H1 (cell line): Measurements from ENCODE around the gene USP20. TPM values are rescaled to one million over a fixed set of nuclear protein-coding genes. Genes with fewer than 3 reads are reported as not detected.

ENCODE experiments used
- CTCF ChIA-PET: fragments of 300-600 bp; sonication (Branson Sonifier 250); formaldehyde crosslinking; loops from one replicate; lab custom pipeline; 2021; ENCODE audit not compliant: partially characterized antibody; lab: Charles Lee
- POLR2A ChIA-PET: fragments of 300-600 bp; sonication (Branson Sonifier 250); formaldehyde crosslinking; loops from one replicate; lab custom pipeline; 2021; ENCODE audit warnings: inconsistent platforms; ENCODE audit not compliant: partially characterized antibody; lab: Charles Lee
- DNase-seq, 2 experiments: peaks; one replicate each; pipeline versions ENCODE4 v3.0.0 to v3.0.0-alpha.2; 2010 to 2022; ENCODE audit warnings: low spot score in 2 of 2, low read depth in 1 of 2, mixed read lengths in 1 of 2
- FAIRE-seq: peaks from 2 replicates; lab custom pipeline; 2011; peaks lifted over from hg19 to GRCh38; lab: Jason Lieb, UNC
- H2AFZ ChIP-seq: 2 replicates; pipeline ENCODE4 v1.8.1; 2012; ENCODE audit warnings: low read length, inconsistent platforms
- H2AK5ac ChIP-seq: 2 replicates; pipeline ENCODE4 v1.6.1; 2013; ENCODE audit warnings: low read depth, low read length
- H2BK120ac ChIP-seq: replicated peaks from 2 replicates; pipeline ENCODE3; 2013; ENCODE audit warnings: low read depth, low read length, inconsistent platforms
- H2BK12ac ChIP-seq: 2 replicates; pipeline ENCODE4 v1.6.1; 2013; ENCODE audit warnings: low read depth, low read length
- H2BK15ac ChIP-seq: 2 replicates; pipeline ENCODE4 v1.6.1; 2013; ENCODE audit warnings: low read length
- H2BK20ac ChIP-seq: 2 replicates; pipeline ENCODE4 v1.6.1; 2013; ENCODE audit warnings: low read length
- H2BK5ac ChIP-seq: 2 replicates; pipeline ENCODE4 v1.6.1; 2013; ENCODE audit warnings: low read depth, low read length
- H3K14ac ChIP-seq: 2 replicates; pipeline ENCODE4 v1.6.1; 2013; ENCODE audit warnings: inconsistent platforms; ENCODE audit not compliant: insufficient read length
- H3K18ac ChIP-seq: 2 replicates; pipeline ENCODE4 v1.6.1; 2013; ENCODE audit warnings: low read length; ENCODE audit errors: extremely low read depth
- H3K23ac ChIP-seq: 2 replicates; pipeline ENCODE4 v1.6.1; 2013; ENCODE audit warnings: inconsistent platforms; ENCODE audit not compliant: insufficient read length
- H3K23me2 ChIP-seq: 2 replicates; pipeline ENCODE4 v1.6.1; 2013; ENCODE audit warnings: low read depth, low read length
- H3K27ac ChIP-seq: 2 replicates; pipeline ENCODE4 v1.6.1; 2011; ENCODE audit warnings: low read depth, low read length, inconsistent platforms
- H3K27me3 ChIP-seq, 4 experiments: replicated peaks in 1 of 4; 1 replicate in 1 of 4; 2 replicates in 3 of 4; pipeline versions ENCODE4 v1.6.1 to v1.8.1; 2011 to 2013; ENCODE audit warnings: low read length in 3 of 4, mild to moderate bottlenecking in 3 of 4, inconsistent platforms in 2 of 4, mixed read lengths in 2 of 4, moderate library complexity in 1 of 4; ENCODE audit not compliant: control insufficient read depth in 3 of 4, insufficient read depth in 3 of 4; ENCODE audit errors: extremely low read depth in 1 of 4
- H3K36me3 ChIP-seq, 4 experiments: 2 replicates each; pipeline versions ENCODE4 v1.6.1 to v1.8.1; 2011 to 2013; ENCODE audit warnings: mild to moderate bottlenecking in 4 of 4, low read length in 3 of 4, moderate library complexity in 2 of 4, control low read depth in 1 of 4, inconsistent platforms in 1 of 4; ENCODE audit not compliant: insufficient read depth in 4 of 4, control insufficient read depth in 2 of 4
- H3K4ac ChIP-seq: replicated peaks from 2 replicates; pipeline ENCODE3; 2013; ENCODE audit warnings: low read length, low read depth, mixed read lengths, inconsistent platforms; ENCODE audit not compliant: insufficient read length
- H3K4me1 ChIP-seq, 4 experiments: replicated peaks in 1 of 4; 1 replicate in 1 of 4; 2 replicates in 3 of 4; pipeline versions ENCODE4 v1.6.1 to v1.8.1; 2011 to 2013; ENCODE audit warnings: low read length in 3 of 4, inconsistent platforms in 2 of 4, mixed read lengths in 1 of 4; ENCODE audit not compliant: insufficient read depth in 4 of 4, control insufficient read depth in 3 of 4
- H3K4me2 ChIP-seq, 2 experiments: 2 replicates each; pipeline versions ENCODE4 v1.6.1 to v1.8.1; 2011 to 2013; ENCODE audit warnings: low read depth in 2 of 2, low read length in 2 of 2, control low read depth in 1 of 2, inconsistent platforms in 1 of 2, mild to moderate bottlenecking in 1 of 2; ENCODE audit not compliant: insufficient read depth in 1 of 2
- H3K4me3 ChIP-seq, 4 experiments: fragments of 200-600, 300-600 bp in 1 of 4; sonication (generic), shearing (Covaris generic), sonication (Bioruptor Twin) in 1 of 4; 2 replicates each; pipeline versions ENCODE4 v1.5.1 to v1.8.1; 2011 to 2016; ENCODE audit warnings: low read length in 4 of 4, low read depth in 3 of 4, control low read depth in 2 of 4, inconsistent platforms in 2 of 4, mild to moderate bottlenecking in 2 of 4, mixed read lengths in 1 of 4, moderate library complexity in 1 of 4; ENCODE audit not compliant: insufficient read depth in 2 of 4; ENCODE audit errors: extremely low read depth in 1 of 4
- H3K56ac ChIP-seq: replicated peaks from 2 replicates; pipeline ENCODE3; 2013; ENCODE audit warnings: low read depth, mild to moderate bottlenecking, mixed read lengths, low read length, inconsistent platforms; ENCODE audit not compliant: insufficient read length
- H3K79me1 ChIP-seq: 2 replicates; pipeline ENCODE4 v1.6.1; 2013; ENCODE audit warnings: low read depth, low read length, control low read depth
- H3K79me2 ChIP-seq, 2 experiments: 2 replicates each; pipeline versions ENCODE4 v1.6.1 to v1.8.1; 2012 to 2013; ENCODE audit warnings: low read length in 2 of 2, mild to moderate bottlenecking in 2 of 2, inconsistent platforms in 1 of 2; ENCODE audit not compliant: insufficient read depth in 2 of 2, control insufficient read depth in 1 of 2
- H3K9ac ChIP-seq, 4 experiments: replicated peaks in 1 of 4; 1 replicate in 1 of 4; 2 replicates in 3 of 4; pipeline versions ENCODE4 v1.6.1 to v1.8.1; 2011 to 2013; ENCODE audit warnings: low read depth in 3 of 4, low read length in 3 of 4, control low read depth in 2 of 4, mild to moderate bottlenecking in 2 of 4, moderate library complexity in 2 of 4, inconsistent platforms in 1 of 4; ENCODE audit errors: extremely low read depth in 1 of 4
- H3K9me3 ChIP-seq, 2 experiments: 2 replicates each; pipeline versions ENCODE4 v1.6.1 to v1.8.1; 2012 to 2013; ENCODE audit warnings: mild to moderate bottlenecking in 2 of 2, moderate library complexity in 2 of 2, control low read depth in 1 of 2, inconsistent platforms in 1 of 2, low read depth in 1 of 2, low read length in 1 of 2, mixed read lengths in 1 of 2; ENCODE audit not compliant: insufficient read depth in 2 of 2
- H4K20me1 ChIP-seq, 2 experiments: replicated peaks in 1 of 2; 2 replicates each; pipeline versions ENCODE3 to v1.8.1; 2011 to 2013; ENCODE audit warnings: inconsistent platforms in 2 of 2, low read length in 2 of 2, mild to moderate bottlenecking in 1 of 2; ENCODE audit not compliant: insufficient read depth in 2 of 2, control insufficient read depth in 1 of 2
- H4K5ac ChIP-seq: 2 replicates; pipeline ENCODE4 v1.6.1; 2013; ENCODE audit warnings: low read length, low read depth, mixed read lengths, inconsistent platforms; ENCODE audit not compliant: insufficient read length
- H4K8ac ChIP-seq: 2 replicates; pipeline ENCODE4 v1.8.0; 2013; ENCODE audit warnings: mild to moderate bottlenecking, moderate library complexity, low read length, inconsistent platforms; ENCODE audit not compliant: insufficient read depth; ENCODE audit errors: extremely low read depth
- H4K91ac ChIP-seq: replicated peaks from 2 replicates; pipeline ENCODE3; 2013; ENCODE audit warnings: low read length, mixed read lengths, inconsistent platforms; ENCODE audit not compliant: insufficient read length
- ATF2 ChIP-seq: IDR thresholded peaks from 2 replicates; pipeline ENCODE4 v1.6.1; 2012; ENCODE audit warnings: low read length, inconsistent platforms
- CBX8 ChIP-seq: fragments of 300-800, 300-1000 bp; sonication (generic); IDR thresholded peaks from 2 replicates; pipeline ENCODE4 v1.7.1; 2016; ENCODE audit warnings: low read depth, low read length, borderline replicate concordance
- CREB1 ChIP-seq: IDR thresholded peaks from 2 replicates; pipeline ENCODE4 v1.6.1; 2012; ENCODE audit warnings: inconsistent platforms
- EGR1 ChIP-seq: IDR thresholded peaks from 2 replicates; pipeline ENCODE4 v1.6.1; 2011; ENCODE audit warnings: low read depth, low read length, borderline replicate concordance
- EP300 ChIP-seq, 2 experiments: IDR thresholded peaks; 1 replicate in 1 of 2; 2 replicates in 1 of 2; pipeline ENCODE4 v1.6.1; 2011 to 2012; ENCODE audit warnings: low read depth in 2 of 2, low read length in 2 of 2, mild to moderate bottlenecking in 2 of 2, borderline replicate concordance in 1 of 2, inconsistent platforms in 1 of 2, moderate library complexity in 1 of 2
- EZH2 ChIP-seq: fragments of 200-600 bp; sonication (generic); IDR thresholded peaks from 2 replicates; pipeline ENCODE4 v1.7.1; 2012; ENCODE audit warnings: low read depth, mild to moderate bottlenecking, moderate library complexity, low read length, inconsistent platforms; ENCODE audit not compliant: severe bottlenecking
- PHF8 ChIP-seq: fragments of 200-600 bp; sonication (generic); conservative IDR thresholded peaks from 2 replicates; pipeline ENCODE4 v1.7.1; 2012; ENCODE audit warnings: low read depth, mild to moderate bottlenecking, inconsistent platforms, low read length, moderate library complexity
- SIX5 ChIP-seq: IDR thresholded peaks from 2 replicates; pipeline ENCODE4 v1.6.1; 2011; ENCODE audit warnings: mild to moderate bottlenecking, low read depth, low read length
- SP1 ChIP-seq: IDR thresholded peaks from 2 replicates; pipeline ENCODE4 v1.6.1; 2011; ENCODE audit warnings: low read depth, low read length
- SP4 ChIP-seq: IDR thresholded peaks from 2 replicates; pipeline ENCODE4 v1.6.1; 2012; ENCODE audit warnings: low read length, inconsistent platforms
- WGBS, 2 experiments: shearing (Covaris generic) in 1 of 2; methylation state at CpG; one replicate each; pipeline versions ENCODE4 v1.1.6 to v1.1.7; 2013 to 2015; ENCODE audit warnings: low lambda C conversion rate in 2 of 2, mixed read lengths in 2 of 2, inconsistent platforms in 1 of 2, low coverage in 1 of 2, missing lambda C conversion rate in 1 of 2; ENCODE audit not compliant: insufficient replicate concordance in 2 of 2, insufficient coverage in 1 of 2, insufficient read length in 1 of 2; ENCODE audit errors: extremely low coverage in 1 of 2, missing lambda C conversion rate in 1 of 2; 5-methylcytosine and 5-hydroxymethylcytosine counted together
- polyA plus RNA-seq, 7 experiments: library from polyadenylated mRNA; depleted of rRNA in 3 of 7; stranded (reverse) in 5 of 7; unstranded in 2 of 7; fragments of >200 nt in 5 of 7; fragments of 200-250 nt in 2 of 7; gene quantifications; 1 replicate in 5 of 7; 2 replicates in 1 of 7; 4 replicates in 1 of 7; pipeline versions ENCODE4 v1.2.1 to v1.2.3, GENCODE V29; 2011 to 2013; ENCODE audit warnings: missing spikeins in 2 of 7, mixed read lengths in 2 of 7
- total RNA-seq: library from RNA; stranded (reverse); fragmentation: NEBNext Ultra II Directional; extraction: Animal tissue kit (Norgen Biotek cat#: 25700); gene quantifications from 2 replicates; pipeline ENCODE4 v1.2.1, GENCODE V29; 2021

Gene USP20
- total and polyA plus RNA-seq, 2 of the 8 experiments (the other 6 are each of a cell fraction or from before 2014, with no cell fraction given) = 13.4 to 23.0 TPM

- peaks cover 0 to 5% (median 0%) of the 10 kb centered on the region in 4 experiments; a peak in 3 of 8 replicates for H3K36me3 ChIP-seq
- H4K20me1 ChIP-seq = no peaks in the 10 kb centered on the region
- 88% methylated on average over 17 of the region's 17 CpGs; no CpG with 5 or more reads in 1 of the 2 experiments for WGBS, 2 experiments
- TF ChIP-seq SP1 = no peak
- no peak for TF ChIP-seq SP4
- TF ChIP-seq PHF8 = no peak
- TF ChIP-seq CBX8 = no peak
- no peak for TF ChIP-seq EZH2
- no peak for TF ChIP-seq EGR1
- no peak for TF ChIP-seq EP300 (IDR thresholded peaks at IDR 0.05; ENCODE audit: borderline replicate concordance in 1 of 2, low read depth in 2 of 2, low read length in 2 of 2)
- TF ChIP-seq ATF2 = no peak
- no peak for TF ChIP-seq CREB1
- no peak for TF ChIP-seq SIX5
Measured at GRCh38 chr9:129866394-129867135, 31.3 kb downstream of the USP20 start.

More at GRCh38 chr9:129866394-129867135, 31.3 kb downstream of the USP20 start:
- Histone ChIP-seq H3K79me1 (no peaks in the 10 kb centered on the region), H2BK20ac (no peak overlapping the region), H3K23me2 (no peaks in the 10 kb centered on the region), H3K27ac (no peak overlapping the region), H3K9me3 (no peaks in the 10 kb centered on the region), H4K91ac (no peak overlapping the region), H2AK5ac (no peak overlapping the region), H3K79me2 (no peaks in the 10 kb centered on the region), H2BK5ac (no peak overlapping the region), H2AFZ (no peak overlapping the region), H4K5ac (no peak overlapping the region), H3K4me1 (no peaks in the 10 kb centered on the region), H2BK120ac (no peak overlapping the region), H3K27me3 (no peaks in the 10 kb centered on the region), H2BK15ac (no peak overlapping the region), H3K4me3 (no peak overlapping the region), H3K9ac (no peak overlapping the region), H3K23ac (no peak overlapping the region), H3K4ac (no peak overlapping the region), H3K4me2 (no peak overlapping the region), H3K56ac (no peak overlapping the region), H3K18ac (no peak overlapping the region), H2BK12ac (no peak overlapping the region), H4K8ac (no peak overlapping the region), H3K14ac (no peak overlapping the region)
- ChIA-PET CTCF (interaction anchor here (1.3 to 1.7 kb wide), 2 partner anchors 10 to 17 kb away, joined by 3 to 6 read pairs; no protein-coding TSS in a partner anchor), POLR2A (interaction anchor here (1.2 kb wide), 1 partner anchor 9 kb away, joined by 3 read pairs; no protein-coding TSS in a partner anchor)
- no peak for FAIRE-seq
- DNase-seq = no peak
